Umbilical cord (tissue), 2 donors: Measurements from ENCODE around the gene DNAH10. TPM values are rescaled to one million over a fixed set of nuclear protein-coding genes. Genes with fewer than 3 reads are reported as not detected.

ENCODE experiments used
- DNase-seq: peaks from one replicate; pipeline ENCODE4 v3.0.0-alpha.2; 2015; ENCODE audit warnings: low spot score
- total RNA-seq: library from RNA; depleted of rRNA; stranded (reverse); fragments of >200 nt; gene quantifications from one replicate; pipeline ENCODE4 v1.2.3, GENCODE V29; 2014; ENCODE audit warnings: low replicate concordance; ENCODE audit not compliant: insufficient read depth

Gene DNAH10
- total RNA-seq, 1 donor from 2014 or later: 0.72 TPM

GRCh38 chr12:123840765-123841425 lies 78.8 kb downstream of the DNAH10 start:
- DNase-seq: no peak

GRCh38 chr12:123843912-123844748 lies 82.0 kb downstream of the DNAH10 start:
- no peak for DNase-seq

GRCh38 chr12:123845881-123846280 lies 83.8 kb downstream of the DNAH10 start:
- no peak for DNase-seq

GRCh38 chr12:123846340-123846739 lies 84.2 kb downstream of the DNAH10 start:
- no peak for DNase-seq

GRCh38 chr12:123847019-123847418 lies 84.9 kb downstream of the DNAH10 start:
- DNase-seq: no peak

GRCh38 chr12:123847876-123848275 lies 85.8 kb downstream of the DNAH10 start:
- DNase-seq: no peak

- DNase-seq: no peak
Observed at GRCh38 chr12:123849517-123849916, 87.4 kb downstream of the DNAH10 start.

- no peak for DNase-seq
Observed at GRCh38 chr12:123850246-123851134, 88.4 kb downstream of the DNAH10 start.

- no peak for DNase-seq
Observed at GRCh38 chr12:123853396-123854070, 91.4 kb downstream of the DNAH10 start.

GRCh38 chr12:123854232-123854631 lies 92.1 kb downstream of the DNAH10 start:
- no peak for DNase-seq

GRCh38 chr12:123854918-123855317 lies 92.8 kb downstream of the DNAH10 start:
- no peak for DNase-seq

GRCh38 chr12:123856681-123857080 lies 94.6 kb downstream of the DNAH10 start:
- DNase-seq: no peak

GRCh38 chr12:123858176-123858575 lies 96.1 kb downstream of the DNAH10 start:
- DNase-seq: no peak

GRCh38 chr12:123859035-123859434 lies 96.9 kb downstream of the DNAH10 start:
- no peak for DNase-seq

- no peak for DNase-seq
Observed at GRCh38 chr12:123860377-123860776, 98.3 kb downstream of the DNAH10 start.

GRCh38 chr12:123861392-123861791 lies 99.3 kb downstream of the DNAH10 start:
- DNase-seq: no peak

- DNase-seq: no peak
Observed at GRCh38 chr12:123867141-123867540, 105.0 kb downstream of the DNAH10 start.

GRCh38 chr12:123868791-123869190 lies 106.7 kb downstream of the DNAH10 start:
- no peak for DNase-seq

- no peak for DNase-seq
Observed at GRCh38 chr12:123873793-123874192, 111.7 kb downstream of the DNAH10 start.

GRCh38 chr12:123877968-123878367 lies 115.9 kb downstream of the DNAH10 start:
- no peak for DNase-seq

- no peak for DNase-seq
Observed at GRCh38 chr12:123879101-123879500, 117.0 kb downstream of the DNAH10 start.
